HEK293 (cell line): Measurements from ENCODE around the gene SNORC.
A peak's percentile ranks its signal among the peaks of the same experiment; 100 is the strongest.

Experiments used
- CTCF ChIA-PET: fragments of 350-600 bp; formaldehyde crosslinking; extraction: SDS; loops from one replicate; lab custom pipeline; 2021; ENCODE audit warnings: antibody characterized with exemption; lab: Yijun Ruan, JAX
- POLR2A ChIA-PET: fragments of 300-600 bp; formaldehyde crosslinking; extraction: SDS; loops from one replicate; lab custom pipeline; 2020; ENCODE audit warnings: antibody characterized with exemption, inconsistent platforms; lab: Yijun Ruan, JAX
- H3K27ac ChIP-seq: fragments of 200-500 bp; sonication (Bioruptor generic); 2 replicates; pipeline ENCODE4 v1.5.1; 2014; ENCODE audit warnings: low read depth, low read length, control low read depth, inconsistent platforms; ENCODE audit errors: extremely low read depth
- H3K36me3 ChIP-seq, 2 experiments: fragments of 200-500 bp in 1 of 2; sonication (Bioruptor generic) in 1 of 2; 1 replicate in 1 of 2; 2 replicates in 1 of 2; pipeline ENCODE4 v1.5.1; 2014 to 2017; ENCODE audit warnings: inconsistent platforms in 2 of 2, low read length in 2 of 2; ENCODE audit not compliant: control insufficient read depth in 2 of 2, insufficient read depth in 1 of 2
- H3K4me1 ChIP-seq: fragments of 200-500 bp; sonication (Bioruptor generic); 2 replicates; pipeline ENCODE4 v1.5.1; 2014; ENCODE audit warnings: mild to moderate bottlenecking, low read length, inconsistent platforms; ENCODE audit not compliant: control insufficient read depth, insufficient read depth
- H3K4me3 ChIP-seq: 2 replicates; pipeline ENCODE4 v1.5.1; 2011; ENCODE audit warnings: low read depth, mild to moderate bottlenecking, control low read depth, low read length, moderate library complexity
- H3K9me3 ChIP-seq: fragments of 200-500 bp; sonication (Bioruptor generic); 2 replicates; pipeline ENCODE4 v1.5.1; 2014; ENCODE audit warnings: low read depth, low read length, inconsistent platforms; ENCODE audit not compliant: control insufficient read depth, insufficient read depth
- GLI2 ChIP-seq: fragments of 450-650 bp; formaldehyde crosslinking; IDR thresholded peaks from 2 replicates; pipeline ENCODE4; 2017; ENCODE audit warnings: missing biosample characterization, missing genetic modification characterization, low read depth, borderline replicate concordance
- GLI4 ChIP-seq: fragments of 450-650 bp; formaldehyde crosslinking; IDR thresholded peaks from 2 replicates; pipeline ENCODE4 v1.5.1; 2016; ENCODE audit warnings: missing biosample characterization, missing genetic modification characterization
- HOXC10 ChIP-seq: sonication (generic); formaldehyde crosslinking; IDR thresholded peaks from 2 replicates; pipeline ENCODE4 v1.8.1; 2023; ENCODE audit warnings: mild to moderate bottlenecking, missing genetic modification reagents
- KLF1 ChIP-seq: fragments of 450-650 bp; formaldehyde crosslinking; IDR thresholded peaks from 2 replicates; pipeline ENCODE4 v1.5.1; 2016; ENCODE audit warnings: missing biosample characterization, missing genetic modification characterization
- ZBTB1 ChIP-seq: fragments of 450-650 bp; formaldehyde crosslinking; IDR thresholded peaks from 2 replicates; pipeline ENCODE4 v1.5.1; 2016; ENCODE audit warnings: missing biosample characterization, missing genetic modification characterization
- ZBTB11 ChIP-seq: fragments of 450-650 bp; formaldehyde crosslinking; conservative IDR thresholded peaks from 2 replicates; pipeline ENCODE4 v1.5.1; 2016; ENCODE audit warnings: low read depth, missing biosample characterization, missing genetic modification characterization
- ZBTB20 ChIP-seq: fragments of 450-650 bp; formaldehyde crosslinking; IDR thresholded peaks from 2 replicates; pipeline ENCODE4 v1.5.1; 2016; ENCODE audit warnings: missing biosample characterization, missing genetic modification characterization
- ZBTB26 ChIP-seq: fragments of 450-650 bp; formaldehyde crosslinking; optimal IDR thresholded peaks from 2 replicates; pipeline ENCODE3; 2016; ENCODE audit warnings: missing biosample characterization, mild to moderate bottlenecking, missing genetic modification characterization
- ZBTB8A ChIP-seq: fragments of 450-650 bp; formaldehyde crosslinking; IDR thresholded peaks from 2 replicates; pipeline ENCODE4 v1.5.1; 2016; ENCODE audit warnings: missing biosample characterization, missing genetic modification characterization
- ZNF112 ChIP-seq: fragments of 450-650 bp; formaldehyde crosslinking; IDR thresholded peaks from 2 replicates; pipeline ENCODE4 v1.5.0; 2017; ENCODE audit warnings: missing biosample characterization, missing genetic modification characterization
- ZNF140 ChIP-seq: fragments of 450-650 bp; formaldehyde crosslinking; IDR thresholded peaks from 2 replicates; pipeline ENCODE4 v1.5.1; 2016; ENCODE audit warnings: missing biosample characterization, missing genetic modification characterization
- ZNF184 ChIP-seq: fragments of 450-650 bp; IDR thresholded peaks from 2 replicates; pipeline ENCODE4 v1.5.1; 2018; ENCODE audit warnings: missing biosample characterization, mild to moderate bottlenecking, missing genetic modification characterization
- ZNF280D ChIP-seq: fragments of 450-650 bp; formaldehyde crosslinking; IDR thresholded peaks from 2 replicates; pipeline ENCODE4 v1.5.1; 2016; ENCODE audit warnings: missing biosample characterization, missing genetic modification characterization
- ZNF324 ChIP-seq: fragments of 450-650 bp; formaldehyde crosslinking; IDR thresholded peaks from 2 replicates; pipeline ENCODE4 v1.5.1; 2016; ENCODE audit warnings: missing biosample characterization, missing genetic modification characterization
- ZNF335 ChIP-seq: fragments of 450-650 bp; formaldehyde crosslinking; conservative IDR thresholded peaks from 2 replicates; pipeline ENCODE4 v1.5.1; 2016; ENCODE audit warnings: missing biosample characterization, missing genetic modification characterization
- ZNF341 ChIP-seq: fragments of 450-650 bp; formaldehyde crosslinking; IDR thresholded peaks from 2 replicates; pipeline ENCODE4; 2016; ENCODE audit warnings: low read depth, missing biosample characterization, missing genetic modification characterization
- ZNF521 ChIP-seq: fragments of 450-650 bp; formaldehyde crosslinking; IDR thresholded peaks from 2 replicates; pipeline ENCODE4 v1.5.1; 2017; ENCODE audit warnings: missing biosample characterization, mild to moderate bottlenecking, missing genetic modification characterization
- ZNF530 ChIP-seq: fragments of 450-650 bp; formaldehyde crosslinking; IDR thresholded peaks from 2 replicates; pipeline ENCODE4 v1.5.1; 2016; ENCODE audit warnings: low read depth, missing biosample characterization, missing genetic modification characterization
- ZNF645 ChIP-seq: fragments of 450-650 bp; formaldehyde crosslinking; IDR thresholded peaks from 2 replicates; pipeline ENCODE4; 2016; ENCODE audit warnings: missing biosample characterization, missing genetic modification characterization
- ZSCAN30 ChIP-seq: fragments of 450-650 bp; IDR thresholded peaks from 2 replicates; pipeline ENCODE4 v1.5.1; 2018; ENCODE audit warnings: missing biosample characterization, mild to moderate bottlenecking, missing genetic modification characterization, moderate library complexity

The SNORC gene

GRCh38 chr2:232925821-232926156 is 55.7 kb downstream of the SNORC start:
- H3K36me3 ChIP-seq, result peaks cover 0 to 10% of the 10 kb centered on the region in 2 experiments; a peak in 1 of 3 replicates
- no peak overlapping the region for H3K27ac ChIP-seq
- no peaks in the 10 kb centered on the region for H3K4me1 ChIP-seq
- TF ChIP-seq ZNF521 (tag by site-specific recombination), result no peak
- no peak for TF ChIP-seq ZNF530 (tag by site-specific recombination)
- TF ChIP-seq ZNF324, result no peak
- TF ChIP-seq HOXC10 (CRISPR knock-in tag), result no peak
- ChIA-PET POLR2A (no interaction called here), CTCF (no interaction called here)
- H3K9me3 ChIP-seq, result no peaks in the 10 kb centered on the region
- no peak overlapping the region for H3K4me3 ChIP-seq

- TF ChIP-seq ZBTB1 (tag by site-specific recombination) (no peak), ZNF341 (tag by site-specific recombination) (peak; percentile 71)
- H3K36me3 ChIP-seq, result peaks cover 0 to 10% of the 10 kb centered on the region in 2 experiments; a peak in 1 of 3 replicates
- H3K9me3 ChIP-seq, result no peaks in the 10 kb centered on the region
- H3K27ac ChIP-seq, result no peak overlapping the region
- CTCF ChIA-PET, result no interaction called here
- H3K4me3 ChIP-seq, result no peak overlapping the region
- no peaks in the 10 kb centered on the region for H3K4me1 ChIP-seq
- POLR2A ChIA-PET, result no interaction called here
These were observed 56.4 kb downstream of the SNORC start for GRCh38 chr2:232926431-232926939.

- H3K4me1 ChIP-seq, result no peaks in the 10 kb centered on the region
- peak overlapping the region; percentile 37 for H3K4me3 ChIP-seq
- H3K27ac ChIP-seq, result no peak overlapping the region
- no peaks in the 10 kb centered on the region for H3K9me3 ChIP-seq
- CTCF ChIA-PET, result no interaction called here
- peaks cover 0 to 10% of the 10 kb centered on the region in 2 experiments; a peak in 1 of 3 replicates for H3K36me3 ChIP-seq
- POLR2A ChIA-PET, result no interaction called here
- TF ChIP-seq ZSCAN30 (tag by site-specific recombination) (no peak), ZNF645 (tag by site-specific recombination) (no peak), ZBTB11 (tag by site-specific recombination) (no peak), ZNF280D (tag by site-specific recombination) (no peak), GLI2 (tag by site-specific recombination) (no peak), ZBTB26 (peak; percentile 46), ZNF184 (tag by site-specific recombination) (no peak), ZNF335 (tag by site-specific recombination) (peak; percentile 21; the same call in 1 of the 2 replicates), KLF1 (tag by site-specific recombination) (peak; percentile 76), ZBTB20 (tag by site-specific recombination) (peak; percentile 36; the same call in 1 of the 2 replicates), ZNF140 (no peak), ZBTB8A (peak; percentile 27; the same call in 1 of the 2 replicates), GLI4 (tag by site-specific recombination) (no peak), ZNF112 (tag by site-specific recombination) (no peak)
These were observed 57.1 kb downstream of the SNORC start for GRCh38 chr2:232927032-232927792.
